Endometrial microvascular endothelial cells (primary cell): ENCODE results near the gene ESM1. TPM values are rescaled to one million over a fixed set of nuclear protein-coding genes. Genes with fewer than 3 reads are reported as not detected.

Experiments
- in situ Hi-C: cut with HindIII; loops from 2 replicates; pipeline ENCODE4 v1.10.0; 2017; ENCODE audit warnings: low sequenced_read_pairs, low pct_unique_long_range_greater_than_20kb; ENCODE audit errors: inconsistent ontology term
- total RNA-seq: library from RNA; depleted of rRNA; stranded (reverse); fragments of >200 nt; gene quantifications from one replicate; pipeline ENCODE4 v1.2.3, GENCODE V29; 2015; ENCODE audit errors: inconsistent ontology term

The ESM1 gene
- total RNA-seq, 1 donor from 2014 or later: 365 TPM

GRCh38 chr5:54990841-54991258, 5.5 kb upstream of the ESM1 start:
- in situ Hi-C loops: loop anchor here (25.0 kb wide), 1 partner anchor 146 kb away; no protein-coding TSS in a partner anchor

GRCh38 chr5:54988817-54989216, 3.4 kb upstream of the ESM1 start:
- in situ Hi-C loops: loop anchor here (25.0 kb wide), 1 partner anchor 148 kb away; no protein-coding TSS in a partner anchor

- in situ Hi-C loops: loop anchor here (25.0 kb wide), 1 partner anchor 149 kb away; no protein-coding TSS in a partner anchor
These were observed 2.8 kb upstream of the ESM1 start for GRCh38 chr5:54988218-54988617.

GRCh38 chr5:54986269-54986654, 869 bp upstream of the ESM1 start:
- in situ Hi-C loops: loop anchor here (25.0 kb wide), 1 partner anchor 151 kb away; no protein-coding TSS in a partner anchor

GRCh38 chr5:54981928-54982327, 3.5 kb downstream of the ESM1 start:
- in situ Hi-C loops: loop anchor here (25.0 kb wide), 1 partner anchor 155 kb away; no protein-coding TSS in a partner anchor

GRCh38 chr5:54975701-54976100, 9.7 kb downstream of the ESM1 start:
- in situ Hi-C loops: loop anchor here (25.0 kb wide), 1 partner anchor 162 kb away; no protein-coding TSS in a partner anchor

- in situ Hi-C loops: no loop called here
These were observed 15.3 kb downstream of the ESM1 start for GRCh38 chr5:54969856-54970828.

- in situ Hi-C loops: no loop called here
These were observed 16.2 kb downstream of the ESM1 start for GRCh38 chr5:54969242-54969641.

- in situ Hi-C loops: no loop called here
These were observed 19.6 kb downstream of the ESM1 start for GRCh38 chr5:54965806-54966205.

- in situ Hi-C loops: no loop called here
These were observed 21.0 kb downstream of the ESM1 start for GRCh38 chr5:54964405-54964804.

- in situ Hi-C loops: no loop called here
These were observed 25.5 kb downstream of the ESM1 start for GRCh38 chr5:54959673-54960418.

- in situ Hi-C loops: no loop called here
These were observed 28.5 kb downstream of the ESM1 start for GRCh38 chr5:54956922-54957321.

- in situ Hi-C loops: no loop called here
These were observed 38.2 kb downstream of the ESM1 start for GRCh38 chr5:54947187-54947586.

- in situ Hi-C loops: no loop called here
These were observed 39.0 kb downstream of the ESM1 start for GRCh38 chr5:54946306-54946819.

- in situ Hi-C loops: no loop called here
These were observed 41.0 kb downstream of the ESM1 start for GRCh38 chr5:54944364-54944763.

GRCh38 chr5:54942064-54942778, 43.2 kb downstream of the ESM1 start:
- in situ Hi-C loops: no loop called here

GRCh38 chr5:54936201-54936600, 49.2 kb downstream of the ESM1 start:
- in situ Hi-C loops: no loop called here

GRCh38 chr5:54932789-54933188, 52.6 kb downstream of the ESM1 start:
- in situ Hi-C loops: no loop called here

GRCh38 chr5:54930736-54931135, 54.7 kb downstream of the ESM1 start:
- in situ Hi-C loops: no loop called here
